SU-DHL-6 (cell line): ENCODE measurements around the gene GPC1.

Experiments used
- CTCF ChIP-seq: fragments of 200-600 bp; sonication (generic); IDR thresholded peaks from one replicate; pipeline ENCODE4 v1.5.1; 2017; ENCODE audit warnings: antibody characterized with exemption, mild to moderate bottlenecking, low read length, moderate library complexity; ENCODE audit not compliant: insufficient read depth, poor library complexity, severe bottlenecking
- EZH2phosphoT487 ChIP-seq: fragments of 200-600 bp; sonication (generic), shearing (Covaris generic); conservative IDR thresholded peaks from 2 replicates; pipeline ENCODE4 v1.6.1; 2018; ENCODE audit warnings: mild to moderate bottlenecking, antibody characterized with exemption, low read length, moderate library complexity, mixed read lengths

DNA sequence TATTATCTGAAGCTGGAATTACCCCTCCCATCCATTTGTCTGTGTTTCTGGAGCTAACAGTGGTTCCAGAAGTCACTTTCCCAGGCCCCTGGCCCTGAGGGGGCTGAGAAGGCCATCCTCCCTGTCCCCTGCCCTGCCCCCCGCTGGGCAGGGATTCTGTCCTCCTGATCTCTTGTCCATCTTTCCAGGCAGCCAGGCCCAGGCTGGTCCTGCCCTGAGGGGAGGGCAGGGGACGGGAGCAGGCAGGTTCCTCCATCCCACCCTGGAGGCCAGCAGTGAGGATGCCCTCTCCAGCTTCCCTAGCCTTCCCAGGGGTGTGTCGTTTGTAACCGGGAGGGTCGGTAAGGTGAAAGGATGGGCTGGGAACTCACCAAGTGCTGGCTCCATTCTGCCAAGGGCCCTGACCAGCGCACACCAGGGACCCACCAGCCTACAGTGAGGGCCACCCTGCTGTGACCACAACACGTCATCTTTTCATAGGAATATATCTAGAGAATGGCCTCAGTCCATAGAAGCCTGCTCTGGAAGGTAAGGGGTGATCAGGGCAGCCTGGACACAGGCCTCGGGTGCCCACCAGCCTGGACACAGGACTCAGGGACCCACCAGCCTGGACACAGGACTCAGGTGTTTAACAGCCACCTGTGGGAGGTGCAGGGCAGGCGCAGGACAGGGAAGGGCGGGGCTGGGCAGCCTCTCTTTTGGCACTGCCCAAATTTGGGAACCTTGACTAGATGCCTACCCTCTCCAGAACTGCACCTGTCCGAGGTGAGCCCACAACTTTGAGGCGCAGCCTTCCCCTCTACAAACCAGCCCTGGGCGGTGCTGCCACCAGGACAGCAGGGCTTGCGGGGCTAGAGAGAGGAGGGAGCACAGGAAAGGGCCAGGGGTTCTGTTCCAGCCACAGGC is 35.8 kb upstream of the GPC1 start:
- TF ChIP-seq CTCF (no peak), EZH2phosphoT487 (no peak)
